Measurements from ENCODE around the gene AOC1. TPM values are rescaled to one million over a fixed set of nuclear protein-coding genes. Genes with fewer than 3 reads are reported as not detected.

Gene AOC1
- total and polyA plus RNA-seq, 4 donors, result 0.35 to 1.3 (median 0.70) TPM

GRCh38 chr7:150814328-150815001 is 37.9 kb upstream of the AOC1 start:
- Histone ChIP-seq H3K9ac (ENCODE audit: insufficient read depth in 1 of 2, low read length in 2 of 2) (no peak overlapping the region), H3K4me1 (ENCODE audit: control insufficient read depth in 5 of 5, insufficient read depth in 5 of 5, low read length in 5 of 5) (no peaks in the 10 kb centered on the region), H3K27ac (ENCODE audit: low read depth in 1 of 2, low read length in 1 of 2) (no peak overlapping the region), H3K9me3 (ENCODE audit: control insufficient read depth in 4 of 4, insufficient read depth in 3 of 4, low read length in 3 of 4) (peaks cover 0 to 7% (median 5%) of the 10 kb centered on the region in 4 donors), H3K36me3 (ENCODE audit: control insufficient read depth in 4 of 4, insufficient read depth in 4 of 4, low read length in 4 of 4) (no peaks in the 10 kb centered on the region), H3K27me3 (ENCODE audit: control insufficient read depth in 3 of 3, insufficient read depth in 3 of 3, low read length in 2 of 3) (no peaks in the 10 kb centered on the region), H3K4me3 (no peak overlapping the region)
- TF ChIP-seq, protein P1, sequence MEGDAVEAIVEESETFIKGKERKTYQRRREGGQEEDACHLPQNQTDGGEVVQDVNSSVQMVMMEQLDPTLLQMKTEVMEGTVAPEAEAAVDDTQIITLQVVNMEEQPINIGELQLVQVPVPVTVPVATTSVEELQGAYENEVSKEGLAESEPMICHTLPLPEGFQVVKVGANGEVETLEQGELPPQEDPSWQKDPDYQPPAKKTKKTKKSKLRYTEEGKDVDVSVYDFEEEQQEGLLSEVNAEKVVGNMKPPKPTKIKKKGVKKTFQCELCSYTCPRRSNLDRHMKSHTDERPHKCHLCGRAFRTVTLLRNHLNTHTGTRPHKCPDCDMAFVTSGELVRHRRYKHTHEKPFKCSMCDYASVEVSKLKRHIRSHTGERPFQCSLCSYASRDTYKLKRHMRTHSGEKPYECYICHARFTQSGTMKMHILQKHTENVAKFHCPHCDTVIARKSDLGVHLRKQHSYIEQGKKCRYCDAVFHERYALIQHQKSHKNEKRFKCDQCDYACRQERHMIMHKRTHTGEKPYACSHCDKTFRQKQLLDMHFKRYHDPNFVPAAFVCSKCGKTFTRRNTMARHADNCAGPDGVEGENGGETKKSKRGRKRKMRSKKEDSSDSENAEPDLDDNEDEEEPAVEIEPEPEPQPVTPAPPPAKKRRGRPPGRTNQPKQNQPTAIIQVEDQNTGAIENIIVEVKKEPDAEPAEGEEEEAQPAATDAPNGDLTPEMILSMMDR (IDR thresholded peaks at IDR 0.05; ENCODE audit: control extremely low read depth, extremely low read depth), result no peak
- 79 to 91% methylated on average over 7 of the region's 7 CpGs for WGBS, 2 donors
- DNase-seq (no peak), ATAC-seq (ENCODE audit: insufficient read depth, low FRiP score) (no peak)

DNA sequence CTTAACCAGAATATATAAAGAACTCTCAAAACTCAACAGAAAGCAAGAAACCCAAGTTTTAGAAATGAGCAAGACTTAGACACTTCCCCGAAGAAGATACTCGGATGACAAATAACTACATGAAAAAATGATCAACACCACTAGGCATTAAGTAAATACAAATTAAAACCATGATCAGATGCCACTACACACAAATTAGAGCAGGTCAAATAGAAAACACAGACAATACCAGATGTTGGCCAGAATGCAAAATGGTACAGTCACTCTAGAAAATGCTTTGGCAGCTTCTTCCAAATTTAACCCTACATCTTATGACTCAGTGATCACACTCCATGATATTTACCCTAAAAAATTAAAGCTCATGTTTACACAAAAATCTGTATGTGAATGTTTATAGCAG is 33.3 kb upstream of the AOC1 start:
- Histone ChIP-seq H3K9me3 (ENCODE audit: control insufficient read depth in 4 of 4, insufficient read depth in 3 of 4, low read length in 3 of 4) (peaks cover 0 to 11% (median 5%) of the 10 kb centered on the region in 4 donors), H3K9ac (ENCODE audit: insufficient read depth in 1 of 2, low read length in 2 of 2) (no peak overlapping the region), H3K36me3 (ENCODE audit: control insufficient read depth in 4 of 4, insufficient read depth in 4 of 4, low read length in 4 of 4) (no peaks in the 10 kb centered on the region), H3K4me1 (ENCODE audit: control insufficient read depth in 5 of 5, insufficient read depth in 5 of 5, low read length in 5 of 5) (peaks cover 0 to 5% (median 0%) of the 10 kb centered on the region in 5 donors), H3K27me3 (ENCODE audit: control insufficient read depth in 3 of 3, insufficient read depth in 3 of 3, low read length in 2 of 3) (no peaks in the 10 kb centered on the region), H3K4me3 (no peak overlapping the region), H3K27ac (ENCODE audit: low read depth in 1 of 2, low read length in 1 of 2) (no peak overlapping the region)
- TF ChIP-seq, protein P1 (IDR thresholded peaks at IDR 0.05; ENCODE audit: control extremely low read depth, extremely low read depth), result no peak
- no peak for ATAC-seq (ENCODE audit: insufficient read depth, low FRiP score)
- DNase-seq, result no peak
- 90 to 91% methylated on average over 2 of the region's 2 CpGs for WGBS, 2 donors

DNA sequence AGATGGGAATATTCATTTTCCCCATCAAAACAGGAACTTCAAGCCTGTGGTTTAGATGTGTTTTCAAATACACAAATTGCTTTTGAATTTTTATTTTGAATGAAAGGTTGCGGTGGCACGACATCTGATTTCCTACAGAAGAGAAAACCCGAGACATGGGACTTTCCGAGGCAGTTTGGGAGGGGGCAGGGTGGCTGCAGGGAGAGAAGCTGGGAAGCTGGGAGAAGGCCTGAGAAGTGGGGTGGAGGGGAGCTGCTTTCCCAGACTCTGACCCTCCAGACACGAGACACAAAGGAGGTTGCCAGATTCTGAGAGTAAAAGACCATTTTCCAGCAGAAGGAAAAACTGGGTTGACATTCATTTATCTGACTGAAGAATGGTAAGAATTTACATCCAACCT is 32.2 kb upstream of the AOC1 start:
- 51 to 78% methylated on average over 5 of the region's 5 CpGs for WGBS, 2 donors

More for the DNA sequence above, 32.2 kb upstream of the AOC1 start:
- H3K27me3 ChIP-seq (ENCODE audit: control insufficient read depth in 3 of 3, insufficient read depth in 3 of 3, low read length in 2 of 3), result no peaks in the 10 kb centered on the region
- peaks cover 0 to 5% (median 0%) of the 10 kb centered on the region in 5 donors for H3K4me1 ChIP-seq (ENCODE audit: control insufficient read depth in 5 of 5, insufficient read depth in 5 of 5, low read length in 5 of 5)
- H3K9ac ChIP-seq (ENCODE audit: insufficient read depth in 1 of 2, low read length in 2 of 2), result no peak overlapping the region
- no peak overlapping the region for H3K4me3 ChIP-seq
- no peak for DNase-seq
- peaks cover 0 to 6% (median 5%) of the 10 kb centered on the region in 4 donors for H3K9me3 ChIP-seq (ENCODE audit: control insufficient read depth in 4 of 4, insufficient read depth in 3 of 4, low read length in 3 of 4)
- H3K36me3 ChIP-seq (ENCODE audit: control insufficient read depth in 4 of 4, insufficient read depth in 4 of 4, low read length in 4 of 4), result no peaks in the 10 kb centered on the region
- ATAC-seq (ENCODE audit: insufficient read depth, low FRiP score), result no peak
- TF ChIP-seq, protein P1 (IDR thresholded peaks at IDR 0.05; ENCODE audit: control extremely low read depth, extremely low read depth), result no peak
- H3K27ac ChIP-seq (ENCODE audit: low read depth in 1 of 2, low read length in 1 of 2), result no peak overlapping the region

Data from lung (tissue), 12 donors.